ENCODE measurements around the gene MYO5C. TPM values are rescaled to one million over a fixed set of nuclear protein-coding genes. Genes with fewer than 3 reads are reported as not detected.

MYO5C gene
- total and polyA plus RNA-seq, 2 of the 8 experiments (the other 6 are each of a cell fraction or from before 2014, with no cell fraction given) = 8.2 to 26.7 TPM

GRCh38 chr15:52256366-52256765 is 39.2 kb downstream of the MYO5C start (continued):
- TF ChIP-seq CHD7 (IDR thresholded peaks at IDR 0.05; ENCODE audit: insufficient replicate concordance, low read length) = no peak
- no peak for TF ChIP-seq EGR1 (IDR thresholded peaks at IDR 0.05; ENCODE audit: borderline replicate concordance, low read depth, low read length)
- TF ChIP-seq ATF2 (IDR thresholded peaks at IDR 0.05; ENCODE audit: low read length) = no peak
- TF ChIP-seq ASH2L (IDR thresholded peaks at IDR 0.05; ENCODE audit: low read length) = no peak
- peak; percentile 68 for TF ChIP-seq BACH1 (IDR thresholded peaks at IDR 0.05; ENCODE audit: low read length)
- TF ChIP-seq KDM1A (IDR thresholded peaks at IDR 0.05; ENCODE audit: borderline replicate concordance, low read length) = no peak
- TF ChIP-seq HDAC6 (IDR thresholded peaks at IDR 0.05; ENCODE audit: low read depth, low read length) = no peak
- TF ChIP-seq SUZ12 (IDR thresholded peaks at IDR 0.05; ENCODE audit: low read length) = no peak
- TF ChIP-seq TBP (IDR thresholded peaks at IDR 0.05; ENCODE audit: low read depth, low read length) = no peak
- peak; percentile 82 to 89 for TF ChIP-seq RAD21 (IDR thresholded peaks at IDR 0.05 in 1 of 2, conservative IDR thresholded peaks at IDR 0.05 in 1 of 2; ENCODE audit: low read depth in 2 of 2, low read length in 2 of 2)

All from H1 (cell line).